ENCODE measurements around the gene SEC61A2.
A peak's percentile ranks its signal among the peaks of the same experiment; 100 is the strongest.

SEC61A2 gene

GRCh38 chr10:12214763-12215218 lies 85.3 kb downstream of the SEC61A2 start:
- peak; percentile 56 for TF ChIP-seq CTCF (IDR thresholded peaks at IDR 0.05; ENCODE audit: insufficient read depth, low read depth, low read length, missing control alignments)
- DNase-seq (ENCODE audit: low read depth): peak; percentile 62

More at GRCh38 chr10:12214763-12215218, 85.3 kb downstream of the SEC61A2 start:
- no peak overlapping the region for H3K4me3 ChIP-seq (ENCODE audit: low read length)
